Stimulated activated naive CD8-positive, alpha-beta T cell treated with anti-CD3 and anti-CD28 coated beads, Interleukin-15, amount 100 ng/mL, for 72 hours (primary cell): ENCODE results near the gene TICAM1.
"Not testable (repeated sequence)": the region's sequence is repeated elsewhere in the genome, so short reads cannot be mapped to it uniquely, and the experiment has no call there.

Source experiments
- ATAC-seq: fragments of 150-1000 bp; cut with Tn5 transposase; 2 replicates; pipeline ENCODE4 v1.10.0; 2021; ENCODE audit warnings: mild to moderate bottlenecking, moderate library complexity
- DNase-seq, 2 donors: peaks; one replicate each; pipeline ENCODE4 v3.0.0; 2021 to 2022
- H3K27ac Mint-ChIP-seq, 2 donors: one replicate each; pipeline ENCODE4 v1.8.0; 2022; ENCODE audit warnings: mild to moderate bottlenecking in 2 of 2, mixed read lengths in 2 of 2, moderate library complexity in 2 of 2
- H3K27me3 Mint-ChIP-seq: one replicate; pipeline ENCODE4 v1.8.0; 2022; ENCODE audit warnings: mixed read lengths
- H3K4me1 Mint-ChIP-seq: one replicate; pipeline ENCODE4 v1.8.0; 2022; ENCODE audit warnings: mild to moderate bottlenecking, mixed read lengths
- H3K4me3 Mint-ChIP-seq, 2 donors: one replicate each; pipeline ENCODE4 v1.8.0; 2022; ENCODE audit warnings: mild to moderate bottlenecking in 2 of 2, mixed read lengths in 2 of 2, moderate library complexity in 1 of 2
- H3K9me3 Mint-ChIP-seq, 2 donors: one replicate each; pipeline ENCODE4 v1.8.0; 2022; ENCODE audit warnings: mixed read lengths in 2 of 2

TICAM1 gene

GRCh38 chr19:4821265-4821664 lies 10.2 kb downstream of the TICAM1 start:
- Mint-ChIP-seq H3K4me3 (no peak overlapping the region), H3K4me1 (peaks cover 6% of the 10 kb centered on the region), H3K27me3 (no peaks in the 10 kb centered on the region), H3K27ac (no peak overlapping the region), H3K9me3 (no peaks in the 10 kb centered on the region)
- ATAC-seq (no peak), DNase-seq (no peak)

- Mint-ChIP-seq H3K4me3 (no peak overlapping the region), H3K27ac (peak overlapping the region in 1 of 2 donors; percentile 90)
- no peak for ATAC-seq
Observed at GRCh38 chr19:4817467-4818277, 13.8 kb downstream of the TICAM1 start.

GRCh38 chr19:4816950-4817278 lies 14.6 kb downstream of the TICAM1 start:
- no peak overlapping the region for H3K4me3 Mint-ChIP-seq
- peak overlapping the region in 1 of 2 donors; percentile 90 for H3K27ac Mint-ChIP-seq
- H3K27me3 Mint-ChIP-seq = no peaks in the 10 kb centered on the region
- H3K4me1 Mint-ChIP-seq = peaks cover 27% of the 10 kb centered on the region
- H3K9me3 Mint-ChIP-seq = peaks cover 8% of the 10 kb centered on the region in 2 donors
- no peak for DNase-seq
- ATAC-seq = no peak

More at GRCh38 chr19:4817467-4818277, 13.8 kb downstream of the TICAM1 start:
- no peak for DNase-seq
- H3K9me3 Mint-ChIP-seq = peaks cover 8% of the 10 kb centered on the region in 2 donors
- H3K4me1 Mint-ChIP-seq = peaks cover 26% of the 10 kb centered on the region
- no peaks in the 10 kb centered on the region for H3K27me3 Mint-ChIP-seq

GRCh38 chr19:4816202-4816949 lies 15.1 kb downstream of the TICAM1 start:
- peaks cover 32% of the 10 kb centered on the region for H3K4me1 Mint-ChIP-seq

GRCh38 chr19:4815426-4816201 lies 15.9 kb downstream of the TICAM1 start:
- DNase-seq (peak; percentile 60 to 76), ATAC-seq (peak; percentile 86)
- no peaks in the 10 kb centered on the region for H3K27me3 Mint-ChIP-seq
- peaks cover 8% of the 10 kb centered on the region in 2 donors for H3K9me3 Mint-ChIP-seq
- peaks cover 32% of the 10 kb centered on the region for H3K4me1 Mint-ChIP-seq
- peak overlapping the region in 1 of 2 donors; percentile 64 for H3K27ac Mint-ChIP-seq
- peak overlapping the region; percentile 79 for H3K4me3 Mint-ChIP-seq

More at GRCh38 chr19:4816202-4816949, 15.1 kb downstream of the TICAM1 start:
- Mint-ChIP-seq H3K4me3 (no peak overlapping the region), H3K27me3 (no peaks in the 10 kb centered on the region), H3K9me3 (peaks cover 8% of the 10 kb centered on the region in 2 donors), H3K27ac (peak overlapping the region in 1 of 2 donors; percentile 33)
- DNase-seq (no peak), ATAC-seq (no peak)

- Mint-ChIP-seq H3K27ac (no peak overlapping the region), H3K4me3 (peak overlapping the region; percentile 79), H3K4me1 (peaks cover 32% of the 10 kb centered on the region), H3K9me3 (peaks cover 8% of the 10 kb centered on the region in 2 donors), H3K27me3 (no peaks in the 10 kb centered on the region)
- no peak for ATAC-seq
- no peak for DNase-seq
Observed at GRCh38 chr19:4814625-4815425, 16.7 kb downstream of the TICAM1 start.

GRCh38 chr19:4811328-4812131 lies 20.0 kb downstream of the TICAM1 start:
- ATAC-seq = peak; percentile 86
- Mint-ChIP-seq H3K4me1 (peaks cover 29% of the 10 kb centered on the region), H3K27ac (peak overlapping the region in 1 of 2 donors; percentile 54), H3K9me3 (peaks cover 8% of the 10 kb centered on the region in 2 donors), H3K27me3 (no peaks in the 10 kb centered on the region), H3K4me3 (no peak overlapping the region)
- peak; percentile 87 to 90 for DNase-seq

GRCh38 chr19:4807188-4807587 lies 24.3 kb downstream of the TICAM1 start:
- no peaks in the 10 kb centered on the region for H3K27me3 Mint-ChIP-seq
- DNase-seq = no peak
- no peaks in the 10 kb centered on the region for H3K9me3 Mint-ChIP-seq
- no peak overlapping the region for H3K4me3 Mint-ChIP-seq
- H3K27ac Mint-ChIP-seq = no peak overlapping the region
- ATAC-seq = no peak
- H3K4me1 Mint-ChIP-seq = peaks cover 14% of the 10 kb centered on the region

- no peak overlapping the region for H3K27ac Mint-ChIP-seq
Observed at GRCh38 chr19:4806384-4806783, 25.1 kb downstream of the TICAM1 start.

GRCh38 chr19:4805140-4805539 lies 26.4 kb downstream of the TICAM1 start:
- not testable (repeated sequence) for H3K4me3 Mint-ChIP-seq, H3K27ac Mint-ChIP-seq, H3K27me3 Mint-ChIP-seq, DNase-seq, ATAC-seq, H3K9me3 Mint-ChIP-seq, H3K4me1 Mint-ChIP-seq

More at GRCh38 chr19:4806384-4806783, 25.1 kb downstream of the TICAM1 start:
- DNase-seq (no peak), ATAC-seq (no peak)
- no peaks in the 10 kb centered on the region for H3K9me3 Mint-ChIP-seq
- H3K27me3 Mint-ChIP-seq = no peaks in the 10 kb centered on the region
- H3K4me3 Mint-ChIP-seq = no peak overlapping the region
- H3K4me1 Mint-ChIP-seq = peaks cover 8% of the 10 kb centered on the region

GRCh38 chr19:4803736-4804695 lies 27.5 kb downstream of the TICAM1 start:
- H3K9me3 Mint-ChIP-seq = no peaks in the 10 kb centered on the region
- H3K4me1 Mint-ChIP-seq = peaks cover 8% of the 10 kb centered on the region
- no peaks in the 10 kb centered on the region for H3K27me3 Mint-ChIP-seq
- H3K27ac Mint-ChIP-seq = peak overlapping the region in 1 of 2 donors; percentile 59
- DNase-seq (peak; percentile 72 to 75), ATAC-seq (peak; percentile 91)
- no peak overlapping the region for H3K4me3 Mint-ChIP-seq

GRCh38 chr19:4802711-4803110 lies 28.8 kb downstream of the TICAM1 start:
- no peaks in the 10 kb centered on the region for H3K27me3 Mint-ChIP-seq

GRCh38 chr19:4801085-4801619 lies 30.4 kb downstream of the TICAM1 start:
- H3K9me3 Mint-ChIP-seq = no peaks in the 10 kb centered on the region
- no peak overlapping the region for H3K4me3 Mint-ChIP-seq
- ATAC-seq = no peak
- no peaks in the 10 kb centered on the region for H3K27me3 Mint-ChIP-seq
- no peak for DNase-seq
- H3K27ac Mint-ChIP-seq = no peak overlapping the region
- H3K4me1 Mint-ChIP-seq = peaks cover 17% of the 10 kb centered on the region

More at GRCh38 chr19:4802711-4803110, 28.8 kb downstream of the TICAM1 start:
- DNase-seq (no peak), ATAC-seq (no peak)
- Mint-ChIP-seq H3K4me1 (peaks cover 8% of the 10 kb centered on the region), H3K4me3 (no peak overlapping the region), H3K9me3 (no peaks in the 10 kb centered on the region), H3K27ac (no peak overlapping the region)
